ACHN (cell line): ENCODE data around the gene CDC23.
"Not testable (repeated sequence)": the region's sequence is repeated elsewhere in the genome, so short reads cannot be mapped to it uniquely, and the experiment has no call there.

ENCODE experiments used
- DNase-seq: peaks from one replicate; pipeline ENCODE4 v3.0.0-alpha.2; 2015
- in situ Hi-C: cut with HindIII; loops from 2 replicates; pipeline ENCODE4 v1.10.0; 2017; ENCODE audit warnings: low sequenced_read_pairs, low pct_ligation_motif_present, low pct_unique_long_range_greater_than_20kb

Gene CDC23, protein sequence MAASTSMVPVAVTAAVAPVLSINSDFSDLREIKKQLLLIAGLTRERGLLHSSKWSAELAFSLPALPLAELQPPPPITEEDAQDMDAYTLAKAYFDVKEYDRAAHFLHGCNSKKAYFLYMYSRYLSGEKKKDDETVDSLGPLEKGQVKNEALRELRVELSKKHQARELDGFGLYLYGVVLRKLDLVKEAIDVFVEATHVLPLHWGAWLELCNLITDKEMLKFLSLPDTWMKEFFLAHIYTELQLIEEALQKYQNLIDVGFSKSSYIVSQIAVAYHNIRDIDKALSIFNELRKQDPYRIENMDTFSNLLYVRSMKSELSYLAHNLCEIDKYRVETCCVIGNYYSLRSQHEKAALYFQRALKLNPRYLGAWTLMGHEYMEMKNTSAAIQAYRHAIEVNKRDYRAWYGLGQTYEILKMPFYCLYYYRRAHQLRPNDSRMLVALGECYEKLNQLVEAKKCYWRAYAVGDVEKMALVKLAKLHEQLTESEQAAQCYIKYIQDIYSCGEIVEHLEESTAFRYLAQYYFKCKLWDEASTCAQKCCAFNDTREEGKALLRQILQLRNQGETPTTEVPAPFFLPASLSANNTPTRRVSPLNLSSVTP

DNA sequence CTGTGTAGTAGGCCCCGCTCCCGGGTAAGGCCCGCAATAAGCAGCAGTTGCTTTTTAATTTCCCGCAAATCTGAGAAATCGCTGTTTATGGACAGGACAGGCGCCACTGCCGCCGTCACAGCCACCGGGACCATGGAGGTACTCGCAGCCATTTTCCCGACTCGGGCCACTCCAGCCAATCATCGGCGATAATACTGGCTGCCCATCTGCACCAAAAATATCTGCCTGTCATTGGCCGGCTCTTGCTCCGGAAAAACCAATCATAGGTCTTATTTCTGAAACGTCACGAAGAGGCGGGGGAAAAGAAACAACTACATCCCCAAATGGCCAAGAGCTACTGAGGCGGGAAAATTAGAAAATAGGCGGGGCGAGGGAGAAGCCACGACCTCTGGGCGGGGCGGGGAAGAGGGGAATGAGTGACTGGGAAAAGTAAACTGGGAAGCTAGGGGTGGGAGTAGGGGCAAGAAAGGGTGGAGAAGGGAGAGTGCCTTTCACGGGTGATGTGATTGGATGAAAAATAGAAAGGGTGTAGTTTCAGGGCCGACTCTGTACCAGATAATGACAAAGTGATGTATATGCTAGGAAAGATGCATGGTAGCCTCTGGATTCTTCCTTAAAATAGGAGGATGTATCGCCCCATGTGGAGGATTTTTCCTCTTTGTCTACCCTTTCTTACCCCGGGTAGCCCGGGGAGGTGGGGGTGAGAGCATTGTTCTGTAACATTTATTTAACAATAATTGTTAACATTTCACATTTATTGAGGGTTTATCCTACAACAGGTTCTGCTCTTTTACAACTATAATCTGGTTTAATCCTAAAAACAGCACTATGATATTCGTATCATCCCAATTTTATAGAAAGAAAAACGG is at the start of gene CDC23:
Gene CDC23 (minus strand): TSS at position 163 of the 869 bp plus-strand sequence. CDS start 11 bp downstream, at position 152.
- in situ Hi-C loops = no loop called here
- peak; percentile 98 for DNase-seq

DNA sequence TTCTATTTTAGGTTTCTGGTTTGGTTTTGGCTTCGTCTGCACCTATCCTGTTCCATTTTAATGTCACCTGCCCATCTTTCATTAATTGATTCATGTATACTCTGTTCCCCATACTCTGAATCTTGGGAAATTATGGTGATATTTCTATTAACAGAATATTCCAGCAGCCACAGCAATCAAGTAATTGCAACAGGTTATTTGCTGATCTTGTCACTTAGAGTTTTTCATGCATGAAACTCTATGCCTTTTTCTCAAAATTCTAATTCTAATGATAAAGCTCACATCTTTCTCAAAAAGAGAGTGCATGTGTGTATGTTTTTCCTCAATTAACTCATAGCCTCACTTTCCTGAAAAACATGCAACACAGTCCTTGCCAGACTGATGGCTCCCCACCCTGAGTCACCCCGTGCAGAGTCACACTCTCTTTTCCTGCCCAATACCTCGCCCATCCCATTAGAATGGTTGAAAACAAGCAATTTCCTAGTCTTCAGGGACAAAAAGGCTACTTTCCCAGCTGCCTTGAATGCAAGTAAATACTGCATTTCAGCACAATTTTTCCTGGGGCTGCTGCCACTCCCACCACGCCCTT is 45.7 kb upstream of the CDC23 start:
- in situ Hi-C loops = no loop called here
- no peak for DNase-seq

DNA sequence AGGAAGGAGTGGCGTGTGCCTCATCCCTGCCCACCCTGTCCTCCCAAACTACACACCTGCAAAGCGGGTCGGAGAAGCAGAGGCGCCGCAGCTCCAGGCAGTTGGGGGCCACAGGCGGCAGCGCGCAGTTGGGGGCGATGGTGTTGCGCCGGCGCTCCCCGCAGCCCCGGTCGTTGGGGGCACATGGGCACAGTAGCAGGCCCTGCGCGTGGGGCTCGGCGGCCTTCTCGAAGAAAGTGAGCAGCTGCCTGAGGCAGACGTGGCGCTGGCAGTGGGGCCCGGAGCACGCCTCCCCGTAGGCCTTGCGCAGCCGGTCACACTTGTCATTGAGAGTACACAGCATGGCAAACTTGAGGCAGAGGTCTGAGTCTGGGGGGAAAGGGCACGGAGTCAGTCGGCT is 44.5 kb upstream of the CDC23 start:
- in situ Hi-C loops = no loop called here
- no peak for DNase-seq

DNA sequence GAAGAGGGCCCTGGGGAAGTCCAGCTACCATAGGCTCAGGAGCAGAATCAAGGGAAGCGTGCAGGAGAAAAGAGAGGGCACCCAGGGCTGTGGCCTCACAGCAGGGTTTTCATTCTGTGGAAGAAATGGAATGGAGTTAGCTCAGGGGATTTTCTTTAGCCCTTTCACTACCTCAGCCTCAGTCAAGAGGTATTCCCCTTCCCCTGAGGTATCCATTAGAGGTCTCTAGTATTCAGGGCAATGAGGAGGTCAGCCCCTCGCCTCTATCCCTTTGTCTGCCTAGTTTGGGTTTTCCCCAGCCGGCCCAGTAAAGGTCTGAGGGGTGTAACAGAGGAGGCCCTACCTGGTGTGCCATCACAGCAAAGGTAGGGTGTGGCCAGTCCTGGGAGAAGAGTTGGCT is 39.8 kb upstream of the CDC23 start:
- DNase-seq = no peak
- in situ Hi-C loops = no loop called here

DNA sequence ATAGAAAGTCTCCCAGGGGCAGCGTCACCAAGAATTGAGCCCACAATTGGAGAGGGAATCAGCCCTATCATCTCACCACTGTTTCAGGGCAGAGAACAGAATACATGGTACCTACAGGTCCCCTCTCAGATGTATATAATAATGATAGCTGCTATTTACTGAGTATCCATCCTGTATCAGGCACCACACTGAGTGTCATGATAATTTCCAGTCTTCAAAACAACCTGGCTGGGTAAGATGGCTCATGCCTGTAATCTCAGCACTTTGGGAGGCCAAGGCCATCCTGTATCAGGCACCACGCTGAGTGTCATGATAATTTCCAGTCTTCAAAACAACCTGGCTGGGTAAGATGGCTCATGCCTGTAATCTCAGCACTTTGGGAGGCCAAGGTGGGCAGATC is 34.7 kb upstream of the CDC23 start:
- DNase-seq, in situ Hi-C loops: not testable (repeated sequence)

DNA sequence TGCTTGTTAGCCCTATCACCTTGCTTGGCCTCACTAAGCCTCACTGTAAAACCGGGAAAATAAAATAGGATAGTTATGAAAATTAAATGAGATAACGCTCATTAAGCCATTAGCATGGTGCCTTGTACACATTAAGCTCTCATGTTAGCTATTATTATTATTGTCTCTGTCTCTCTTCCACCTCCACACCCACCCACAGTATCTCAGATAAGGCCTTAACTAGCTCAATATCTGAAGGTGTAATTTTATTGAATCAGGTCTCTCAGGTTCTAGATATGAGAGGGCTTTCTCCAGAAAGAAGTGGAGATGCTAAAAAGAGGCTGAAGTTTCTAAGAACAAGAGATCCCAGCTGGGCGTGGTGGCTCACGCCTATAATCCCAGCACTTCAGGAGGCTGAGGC is 33.7 kb upstream of the CDC23 start:
- in situ Hi-C loops = no loop called here
- DNase-seq = no peak

DNA sequence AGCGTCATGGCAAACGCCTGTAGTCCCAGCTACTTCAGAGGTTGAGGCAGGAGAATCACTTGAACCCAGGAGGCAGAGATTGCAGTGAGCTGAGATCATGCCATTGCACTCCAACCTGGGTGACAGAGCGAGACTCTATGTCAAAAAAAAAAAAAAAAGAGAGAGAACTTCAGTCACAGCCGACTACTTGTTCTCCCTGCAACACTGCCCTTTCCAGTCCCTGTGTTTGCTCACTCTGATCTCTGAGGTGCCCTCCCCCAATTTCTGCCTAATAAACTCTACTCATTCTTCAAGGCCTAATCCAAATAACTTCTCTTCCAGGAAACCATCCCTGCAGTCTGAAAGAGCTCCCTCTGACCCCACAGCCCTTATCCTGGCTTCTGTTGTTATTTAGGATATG is 33.2 kb upstream of the CDC23 start:
- no peak for DNase-seq
- in situ Hi-C loops = no loop called here

DNA sequence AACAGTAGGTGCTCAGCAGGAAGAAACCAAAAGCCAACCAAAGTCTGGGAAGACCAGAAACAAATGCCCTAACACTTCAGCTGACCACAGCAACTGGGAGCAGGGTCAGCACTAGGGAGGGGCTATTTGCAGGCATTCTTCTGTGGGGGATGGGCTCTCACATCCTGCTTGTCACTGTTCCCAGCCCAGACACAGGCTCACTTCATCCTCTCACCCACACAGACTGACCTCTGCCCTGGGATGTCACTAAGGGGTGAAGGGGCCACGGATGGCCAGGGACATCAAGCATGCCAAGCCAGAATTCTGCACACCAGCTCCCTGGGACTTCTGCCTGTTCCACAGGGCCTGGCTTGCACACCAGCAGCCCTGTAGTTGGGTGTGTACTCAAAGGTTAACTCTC is 32.6 kb upstream of the CDC23 start:
- in situ Hi-C loops = no loop called here
- no peak for DNase-seq

DNA sequence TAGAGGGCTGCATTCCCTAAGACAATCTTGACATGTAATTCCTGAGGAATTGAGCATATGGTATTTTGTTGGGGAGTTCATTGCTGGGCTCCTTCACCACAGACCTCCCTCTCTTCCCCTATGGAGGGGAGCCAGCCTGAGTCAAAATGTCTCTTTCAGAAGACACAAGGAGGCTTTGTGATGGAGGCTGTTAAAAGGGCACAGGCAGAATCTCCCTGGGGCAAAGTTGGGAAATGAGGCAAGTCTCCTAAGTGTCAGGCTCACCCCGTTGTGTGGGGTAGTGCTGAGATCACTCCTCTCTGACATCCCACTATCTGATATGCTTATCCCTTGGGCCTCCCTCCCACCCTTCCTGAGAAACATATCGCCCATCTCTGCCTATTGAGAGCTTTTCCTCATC is 30.7 kb upstream of the CDC23 start:
- DNase-seq = no peak
- in situ Hi-C loops = no loop called here

DNA sequence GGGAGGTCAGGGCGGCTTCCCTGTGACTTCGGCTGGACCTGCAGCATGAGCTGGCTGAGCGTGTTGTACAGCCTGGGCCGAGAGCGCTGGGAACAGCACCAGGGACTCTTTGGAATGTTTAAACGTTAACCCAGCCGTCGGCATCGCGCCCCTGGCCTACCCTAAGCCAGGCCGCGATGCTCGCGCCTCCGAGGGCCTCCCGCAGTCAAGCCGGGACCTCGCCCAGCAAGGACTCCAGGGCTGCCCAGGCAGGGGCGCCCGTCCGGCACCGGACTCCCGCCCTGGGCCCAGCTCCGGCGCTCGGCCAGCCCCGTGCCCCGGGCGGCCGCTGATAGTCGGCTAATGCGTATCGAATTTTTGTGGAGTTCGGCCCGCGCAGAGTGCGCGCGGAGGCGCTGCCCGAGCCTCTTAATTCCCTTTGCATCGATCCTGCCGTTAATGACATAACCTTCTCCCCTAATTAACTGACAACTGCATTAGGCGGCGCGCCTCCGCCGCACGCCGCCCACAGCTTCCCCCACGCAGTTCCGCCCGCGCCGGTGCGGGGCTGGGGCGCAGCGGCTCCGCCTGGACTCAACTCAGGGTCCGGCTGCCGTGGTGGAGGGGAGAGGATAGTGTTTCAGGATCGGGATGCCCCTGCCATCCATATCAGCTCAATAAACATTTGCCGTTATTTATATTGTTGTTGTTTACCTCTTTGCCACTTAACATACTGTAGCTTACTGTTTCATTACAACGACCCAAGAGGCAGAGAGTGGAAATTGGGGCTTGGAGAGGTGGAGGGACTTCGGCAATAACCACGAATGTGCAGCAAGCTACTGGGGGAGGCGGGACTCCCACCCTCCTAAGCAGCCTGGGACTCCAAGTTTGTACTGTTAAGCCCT is 28.8 kb upstream of the CDC23 start:
- in situ Hi-C loops = no loop called here
- DNase-seq = no peak

DNA sequence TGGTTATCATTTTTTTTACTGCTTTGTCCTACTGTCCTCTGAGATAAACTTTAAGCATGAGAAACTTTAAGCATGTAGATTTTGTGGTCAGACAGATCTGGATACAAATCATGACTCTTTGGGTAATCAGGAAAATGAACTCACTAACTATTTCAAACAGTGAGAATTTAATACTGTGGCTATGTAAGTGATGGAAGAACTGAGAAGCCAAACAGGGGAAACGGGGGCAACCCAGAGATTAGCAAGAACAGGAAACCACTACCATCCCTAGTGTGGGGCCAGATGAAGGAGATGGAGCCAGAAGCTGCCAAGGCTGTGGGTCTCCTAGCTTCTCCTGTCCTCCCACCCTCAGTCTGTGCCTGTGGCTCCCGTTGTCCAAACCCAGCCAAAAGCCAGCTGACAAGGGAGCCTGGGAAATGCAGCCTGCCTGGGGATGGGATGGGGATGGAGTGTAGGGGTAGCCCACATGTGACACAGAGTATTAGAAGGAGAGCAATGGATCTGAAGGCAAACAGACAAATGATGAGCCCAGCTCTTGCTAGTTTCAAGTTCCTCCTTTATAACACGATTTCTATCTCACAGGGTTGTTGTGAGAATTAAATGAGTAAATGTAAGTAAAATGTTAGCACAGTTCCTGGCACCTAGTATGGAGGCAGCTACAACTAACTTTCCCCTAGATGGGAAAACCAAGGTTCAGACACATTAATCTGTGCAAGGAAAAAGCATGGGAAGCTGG is 27.7 kb upstream of the CDC23 start:
- no peak for DNase-seq
- in situ Hi-C loops = no loop called here

DNA sequence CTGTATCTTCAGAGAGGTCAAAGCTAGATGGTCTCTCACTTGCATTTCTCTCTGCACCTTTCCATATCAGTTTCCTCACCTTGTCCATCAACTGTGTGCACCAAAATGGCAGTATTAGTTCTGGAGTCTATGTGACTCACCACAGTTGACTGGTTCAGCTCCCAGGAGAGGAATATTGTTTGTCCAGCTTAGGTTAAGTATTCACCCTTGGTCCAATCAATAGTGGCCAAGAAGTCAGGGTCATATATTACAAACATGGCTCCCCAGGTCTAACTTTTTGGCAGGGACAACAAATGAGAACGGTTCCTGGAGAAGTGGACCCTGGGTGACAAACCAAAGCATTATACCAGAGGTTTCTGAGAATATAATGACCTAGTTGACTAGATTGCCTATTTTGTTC is 24.9 kb upstream of the CDC23 start:
- in situ Hi-C loops = no loop called here
- no peak for DNase-seq

DNA sequence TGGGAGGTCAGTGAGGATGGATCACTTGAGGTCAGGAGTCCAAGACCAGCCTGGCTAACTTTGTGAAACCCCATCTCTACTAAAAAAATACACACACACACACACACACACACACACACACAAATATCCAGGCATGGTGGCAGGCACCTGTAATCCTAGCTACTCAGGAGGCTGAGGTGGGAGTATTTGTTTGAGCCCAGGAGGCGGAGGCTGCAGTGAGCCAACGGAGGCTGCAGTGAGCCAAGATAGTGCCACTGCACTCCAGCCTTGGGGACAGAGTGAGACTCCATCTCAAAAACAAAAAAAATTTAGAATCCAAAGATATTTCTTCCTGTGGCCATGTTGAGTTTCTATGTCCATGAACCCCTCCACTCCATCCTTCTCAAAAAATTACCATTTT is 21.5 kb upstream of the CDC23 start:
- in situ Hi-C loops = no loop called here
- DNase-seq = no peak

DNA sequence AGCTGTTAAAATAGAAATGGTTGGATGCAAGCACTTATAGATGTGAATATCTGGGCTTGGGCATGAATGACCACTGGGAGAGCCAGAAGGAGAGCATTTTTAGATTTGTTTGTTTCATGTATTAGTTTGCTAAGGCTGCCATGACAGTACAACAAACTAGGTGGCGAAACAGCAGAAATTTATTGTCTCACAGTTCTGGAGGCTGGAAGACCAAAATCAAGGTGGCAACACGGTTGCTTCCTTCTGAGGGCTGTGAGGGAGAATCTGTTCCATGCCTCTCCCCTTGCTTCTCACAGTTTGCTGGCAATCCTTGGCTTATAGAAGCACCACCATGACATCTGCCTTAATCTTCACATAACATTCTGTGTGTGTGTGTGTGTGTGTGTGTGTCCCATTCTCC is 20.2 kb upstream of the CDC23 start:
- no peak for DNase-seq
- in situ Hi-C loops = no loop called here

DNA sequence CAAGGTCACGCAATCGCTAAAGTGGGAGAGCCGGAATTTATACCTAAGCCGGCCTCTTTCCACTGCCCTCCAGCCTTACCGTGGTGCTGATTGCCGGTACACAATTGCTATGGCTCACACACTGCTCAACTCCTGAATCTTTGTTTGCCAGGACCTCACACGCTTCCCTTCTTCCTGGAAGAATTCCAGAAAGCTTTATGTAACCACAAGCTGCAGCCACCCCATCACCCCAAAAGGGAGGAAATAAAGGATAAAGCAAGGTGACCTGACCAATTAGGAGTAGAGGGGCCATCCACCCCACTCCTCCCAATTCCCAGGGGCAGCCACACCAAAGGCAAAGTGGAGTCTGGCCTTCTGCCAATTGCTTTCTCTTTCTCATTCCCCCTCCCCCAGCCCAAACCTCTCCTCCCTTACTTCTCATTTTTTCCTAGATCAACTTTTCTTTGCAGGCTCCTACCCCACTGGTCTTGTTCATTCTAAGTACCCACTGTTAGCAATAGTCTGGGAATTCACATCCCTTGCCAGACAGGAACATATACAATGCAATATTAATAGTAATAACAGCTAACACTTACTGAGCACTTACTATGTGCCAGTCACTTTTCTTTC is 18.0 kb upstream of the CDC23 start:
- DNase-seq = no peak
- in situ Hi-C loops = no loop called here

DNA sequence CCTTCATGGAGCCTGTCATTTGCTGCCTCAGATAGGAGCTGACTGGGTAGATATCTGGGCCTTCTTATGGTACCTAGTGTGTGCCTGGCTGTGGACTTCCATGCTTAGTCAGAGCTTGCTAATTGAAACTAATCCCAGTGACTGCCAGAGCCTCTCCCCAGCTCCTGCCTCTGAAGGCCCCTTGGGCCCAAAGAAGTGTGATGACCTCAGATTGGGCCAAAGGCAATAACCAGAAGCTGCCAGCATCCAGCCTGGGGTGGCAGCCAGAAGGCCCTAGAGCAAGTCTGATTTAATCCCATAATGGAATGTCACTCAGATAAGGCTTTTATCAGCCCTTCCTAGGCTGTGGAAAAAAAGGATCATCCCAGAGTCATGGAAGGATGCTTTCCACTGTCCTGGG is 17.1 kb upstream of the CDC23 start:
- no peak for DNase-seq
- in situ Hi-C loops = no loop called here

DNA sequence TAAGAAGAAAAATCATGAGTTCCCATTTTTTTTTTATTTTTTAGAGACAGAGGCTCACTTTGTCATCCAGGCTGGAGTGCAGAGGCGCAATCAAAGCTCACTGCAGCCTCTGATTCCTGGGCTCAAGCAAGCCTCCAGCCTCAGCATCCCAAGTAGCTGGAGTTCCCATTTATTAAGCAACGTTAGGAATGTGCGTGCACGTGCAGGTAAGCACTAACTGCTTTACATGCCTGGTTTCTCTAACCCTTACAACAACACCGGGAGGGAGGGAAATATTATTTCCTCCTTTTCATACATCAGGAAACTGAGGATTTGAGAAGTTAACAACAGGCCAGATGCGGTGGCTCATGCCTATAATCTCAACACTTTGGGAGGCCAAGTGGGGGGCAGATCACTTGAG is 16.3 kb upstream of the CDC23 start:
- no peak for DNase-seq
- in situ Hi-C loops = no loop called here
